Ovary (tissue), 3 donors: Measurements from ENCODE around the gene MED19.

Source experiments
- EP300 ChIP-seq: sonication (generic); formaldehyde crosslinking; IDR thresholded peaks from one replicate; pipeline ENCODE4 v1.6.1; 2017; ENCODE audit warnings: antibody characterized with exemption
- POLR2A ChIP-seq: fragments of 450-650 bp; IDR thresholded peaks from one replicate; pipeline ENCODE4 v1.6.1; 2017; ENCODE audit warnings: antibody characterized with exemption, mild to moderate bottlenecking, moderate library complexity
- TF ChIP-seq, protein P1 (sequence below), 3 donors: fragments of 450-650 bp in 2 of 3; fragments of 200-600 bp in 1 of 3; IDR thresholded peaks; one replicate each; pipeline versions ENCODE4 v1.5.1 to v1.8.0; 2016 to 2022; ENCODE audit warnings: antibody characterized with exemption in 3 of 3, mild to moderate bottlenecking in 1 of 3
- donor health status: DM: no; HTN: no; CAD: no.

DNA sequence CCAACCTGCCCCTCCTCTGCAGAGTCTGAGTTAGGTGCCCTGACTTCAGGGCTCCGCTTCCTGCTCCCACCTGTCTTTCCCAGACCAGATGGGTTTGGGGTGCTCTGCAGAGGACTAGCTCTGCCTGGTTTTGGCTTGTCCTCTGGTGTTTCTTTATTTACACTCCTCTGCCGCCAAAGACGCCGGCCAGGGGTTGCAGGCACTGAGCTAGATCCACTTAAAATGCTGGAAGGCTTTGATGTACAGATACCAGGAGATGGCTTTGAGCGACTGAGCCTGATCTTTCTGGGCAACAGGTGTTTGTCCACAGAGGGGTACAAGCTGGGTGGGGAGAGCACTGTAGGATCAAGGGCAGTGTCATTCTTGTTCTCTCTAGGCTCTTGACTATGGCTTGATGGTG lies 33.2 kb upstream of the MED19 start:
- TF ChIP-seq, protein P1, sequence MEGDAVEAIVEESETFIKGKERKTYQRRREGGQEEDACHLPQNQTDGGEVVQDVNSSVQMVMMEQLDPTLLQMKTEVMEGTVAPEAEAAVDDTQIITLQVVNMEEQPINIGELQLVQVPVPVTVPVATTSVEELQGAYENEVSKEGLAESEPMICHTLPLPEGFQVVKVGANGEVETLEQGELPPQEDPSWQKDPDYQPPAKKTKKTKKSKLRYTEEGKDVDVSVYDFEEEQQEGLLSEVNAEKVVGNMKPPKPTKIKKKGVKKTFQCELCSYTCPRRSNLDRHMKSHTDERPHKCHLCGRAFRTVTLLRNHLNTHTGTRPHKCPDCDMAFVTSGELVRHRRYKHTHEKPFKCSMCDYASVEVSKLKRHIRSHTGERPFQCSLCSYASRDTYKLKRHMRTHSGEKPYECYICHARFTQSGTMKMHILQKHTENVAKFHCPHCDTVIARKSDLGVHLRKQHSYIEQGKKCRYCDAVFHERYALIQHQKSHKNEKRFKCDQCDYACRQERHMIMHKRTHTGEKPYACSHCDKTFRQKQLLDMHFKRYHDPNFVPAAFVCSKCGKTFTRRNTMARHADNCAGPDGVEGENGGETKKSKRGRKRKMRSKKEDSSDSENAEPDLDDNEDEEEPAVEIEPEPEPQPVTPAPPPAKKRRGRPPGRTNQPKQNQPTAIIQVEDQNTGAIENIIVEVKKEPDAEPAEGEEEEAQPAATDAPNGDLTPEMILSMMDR (IDR thresholded peaks at IDR 0.05): no peak
- TF ChIP-seq POLR2A: no peak
- no peak for TF ChIP-seq EP300
